GM19467 (cell line): ENCODE data around the gene AP5Z1.

Experiments
- ATAC-seq: cut with Tn5 transposase; IDR thresholded peaks from one replicate; pipeline ENCODE4 v1.9.1; 2021; ENCODE audit warnings: mild to moderate bottlenecking, moderate library complexity; ENCODE audit not compliant: unreplicated experiment

Gene AP5Z1

GRCh38 chr7:4835398-4836205 is 60.2 kb downstream of the AP5Z1 start:
- ATAC-seq: no peak

- ATAC-seq: no peak
Measured at GRCh38 chr7:4836206-4836661, 60.8 kb downstream of the AP5Z1 start.

- ATAC-seq: no peak
Measured at GRCh38 chr7:4837041-4837802, 61.8 kb downstream of the AP5Z1 start.

GRCh38 chr7:4837803-4838625 is 62.6 kb downstream of the AP5Z1 start:
- no peak for ATAC-seq

- no peak for ATAC-seq
Measured at GRCh38 chr7:4838626-4839334, 63.4 kb downstream of the AP5Z1 start.

GRCh38 chr7:4840079-4840501 is 64.7 kb downstream of the AP5Z1 start:
- ATAC-seq: no peak
